ENCODE results near the gene ZCCHC2.

ZCCHC2 gene

DNA sequence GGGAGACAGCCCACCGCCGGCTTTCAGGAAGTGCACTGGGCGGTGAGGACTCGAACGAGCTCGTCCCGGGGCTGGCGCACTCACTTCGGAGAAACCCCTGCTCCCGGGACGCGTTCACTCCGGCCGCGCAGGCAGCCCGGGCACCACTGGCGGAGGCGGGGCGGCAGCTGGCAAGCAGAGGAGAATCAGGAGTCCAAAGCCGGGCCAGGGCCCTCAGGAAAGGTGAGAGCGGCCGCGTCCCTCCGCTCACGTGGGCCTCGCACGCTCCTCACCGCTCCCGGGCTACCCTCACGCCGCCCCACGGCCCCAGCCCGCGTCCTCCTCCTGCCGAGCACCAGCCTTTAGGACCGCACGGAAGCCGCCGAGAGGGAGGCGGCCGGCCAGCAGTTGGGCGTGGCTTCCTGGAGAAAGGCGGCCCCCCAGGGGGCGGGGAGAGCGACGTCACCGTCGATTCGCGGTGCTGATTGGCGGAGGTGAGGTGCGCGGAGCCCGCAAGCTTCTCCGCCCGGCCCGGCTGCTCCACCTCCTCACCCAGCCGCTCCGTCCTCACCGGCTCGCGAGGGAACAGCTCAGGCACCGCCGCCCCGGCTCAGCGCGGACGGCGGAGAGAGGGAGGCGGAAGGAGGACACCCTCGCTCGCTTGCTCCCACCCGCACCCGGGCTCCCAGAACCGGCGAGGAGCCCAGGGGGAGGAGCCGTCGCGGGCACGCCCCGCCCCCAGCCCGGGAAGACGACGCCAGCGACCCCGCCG is at the start of gene ZCCHC2:
TSS of gene ZCCHC2 (plus strand) at position 522 of the 751 bp plus-strand sequence. CDS start 400 bp downstream, outside the sequence.
- DNase-seq (ENCODE audit: low spot score): peak; percentile 97

DNA sequence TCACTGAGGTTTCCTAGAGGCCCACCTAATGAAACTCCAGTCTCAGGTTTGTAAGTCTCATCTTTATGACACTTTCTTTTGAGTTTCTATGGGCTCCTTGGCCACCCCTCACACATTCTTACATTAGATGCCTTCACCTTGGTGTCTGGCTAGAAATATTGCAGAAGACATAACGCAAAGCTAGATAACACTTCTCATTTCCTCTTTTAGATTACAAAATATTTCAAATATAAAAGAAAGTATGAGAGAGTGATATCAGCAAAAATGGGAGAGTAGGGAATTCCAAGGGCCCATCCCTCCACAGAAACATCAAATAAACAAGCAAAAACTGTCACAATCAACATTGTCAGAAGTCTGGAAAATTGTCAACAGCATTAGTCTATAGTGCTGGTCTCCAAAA is 43.3 kb upstream of the ZCCHC2 start:
- no peak for DNase-seq (ENCODE audit: low spot score)

DNA sequence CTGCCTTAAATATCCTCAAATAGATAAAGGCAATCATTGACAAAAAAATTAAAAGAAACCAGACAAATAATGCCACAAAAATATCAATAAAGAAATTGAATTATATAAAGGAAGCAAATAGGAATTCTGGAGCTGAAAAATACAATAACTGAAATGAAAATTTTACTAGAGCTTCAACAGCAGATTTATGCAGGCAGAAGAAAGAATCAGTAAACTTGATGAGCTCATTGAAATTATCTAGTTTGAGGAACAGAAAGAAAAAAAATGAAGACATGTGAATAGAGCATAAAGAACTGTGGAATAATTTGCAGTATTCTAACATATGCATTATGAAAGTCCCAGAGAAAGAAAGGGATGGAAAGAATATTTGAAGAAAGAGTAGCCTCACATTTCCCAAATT is 41.9 kb upstream of the ZCCHC2 start:
- DNase-seq (ENCODE audit: low spot score): no peak

DNA sequence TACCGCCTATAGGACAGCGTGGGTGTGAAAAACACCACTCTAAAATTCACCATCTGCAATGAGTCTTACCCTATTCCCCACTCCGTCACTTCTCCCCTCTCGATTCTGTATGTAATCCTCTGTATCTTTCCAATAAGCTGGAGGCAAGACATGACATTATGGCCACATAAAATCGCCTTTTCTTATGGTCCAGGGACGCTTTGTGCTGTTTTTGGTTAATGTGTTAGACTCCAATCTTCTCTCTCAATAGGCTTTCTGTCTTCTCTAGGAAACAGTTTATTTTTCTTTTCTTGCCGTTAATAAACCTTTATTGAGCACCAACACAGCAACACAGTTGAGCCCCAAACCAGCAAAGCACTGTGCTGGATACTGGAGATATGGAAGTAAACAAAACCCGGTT is 37.9 kb upstream of the ZCCHC2 start:
- no peak for DNase-seq (ENCODE audit: low spot score)

DNA sequence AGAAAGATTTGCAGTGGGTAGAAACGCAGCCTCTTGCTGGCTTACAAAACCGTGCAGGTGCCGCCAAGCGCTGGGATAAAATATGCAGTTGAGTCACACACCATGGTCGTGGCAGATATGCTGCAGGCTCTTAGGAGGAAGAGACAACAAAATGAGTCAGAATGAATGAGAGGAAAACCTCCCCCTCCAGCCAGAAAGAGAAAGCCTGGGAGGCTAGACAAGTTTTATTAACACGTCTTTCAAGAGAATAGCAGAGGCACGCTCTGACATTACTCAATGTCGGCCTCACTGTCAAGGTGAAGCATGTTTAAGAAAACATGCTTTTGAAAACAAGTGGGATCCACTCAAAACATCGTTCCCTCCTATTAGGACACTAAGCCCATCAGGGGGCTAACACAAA is 37.1 kb upstream of the ZCCHC2 start:
- peak; percentile 89 for DNase-seq (ENCODE audit: low spot score)

DNA sequence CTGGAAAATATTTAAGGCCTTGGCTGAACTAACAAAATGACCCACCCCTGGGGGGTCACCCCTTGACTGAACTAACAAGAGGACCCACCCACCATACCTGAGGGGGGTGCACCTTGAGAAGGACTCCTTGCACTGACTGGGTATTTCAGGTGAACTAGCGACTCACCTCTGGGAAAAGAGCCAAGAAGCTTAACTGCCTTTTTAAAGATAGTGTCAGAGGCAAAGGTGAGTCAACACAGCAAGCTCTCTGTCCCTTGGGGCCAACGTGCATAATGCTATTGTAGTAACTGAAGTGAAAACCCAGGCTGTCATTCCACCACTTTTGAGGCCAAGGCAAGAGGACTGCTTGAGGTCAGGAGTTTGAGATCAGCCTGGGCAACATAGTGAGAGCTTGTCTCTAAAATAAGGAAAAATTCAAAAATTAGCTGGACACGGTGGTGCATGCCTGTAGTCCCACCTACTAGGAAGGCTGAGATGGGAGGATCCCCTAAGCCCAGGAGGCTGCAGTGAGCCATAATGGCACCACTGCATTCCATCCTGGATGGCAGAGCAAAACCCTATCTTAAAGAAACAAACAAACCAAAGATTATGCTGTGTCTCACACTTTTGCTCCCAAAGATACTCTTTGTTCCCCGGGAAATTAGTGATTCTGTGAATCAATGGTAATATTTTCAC is 36.4 kb upstream of the ZCCHC2 start:
- DNase-seq (ENCODE audit: low spot score): peak; percentile 91

DNA sequence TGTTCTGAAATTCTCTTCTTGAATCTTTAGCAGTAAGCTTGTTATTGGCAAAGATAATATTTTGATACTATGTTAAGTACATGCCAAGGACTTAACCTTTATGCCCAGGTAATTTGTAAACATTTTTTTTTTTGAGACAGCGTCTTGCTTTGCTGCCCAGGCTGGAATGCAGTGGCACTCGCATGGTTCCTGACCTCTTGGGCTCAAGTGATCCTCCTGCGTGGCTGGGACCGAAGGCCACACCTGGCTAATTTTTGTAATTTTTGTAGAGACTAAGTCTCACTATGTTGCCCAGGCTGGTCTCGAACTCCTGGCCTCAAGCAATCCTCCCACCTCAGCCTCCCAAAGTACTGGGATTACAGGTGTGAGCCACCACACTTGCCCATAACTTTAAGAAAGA is 35.7 kb upstream of the ZCCHC2 start:
- no peak for DNase-seq (ENCODE audit: low spot score)

DNA sequence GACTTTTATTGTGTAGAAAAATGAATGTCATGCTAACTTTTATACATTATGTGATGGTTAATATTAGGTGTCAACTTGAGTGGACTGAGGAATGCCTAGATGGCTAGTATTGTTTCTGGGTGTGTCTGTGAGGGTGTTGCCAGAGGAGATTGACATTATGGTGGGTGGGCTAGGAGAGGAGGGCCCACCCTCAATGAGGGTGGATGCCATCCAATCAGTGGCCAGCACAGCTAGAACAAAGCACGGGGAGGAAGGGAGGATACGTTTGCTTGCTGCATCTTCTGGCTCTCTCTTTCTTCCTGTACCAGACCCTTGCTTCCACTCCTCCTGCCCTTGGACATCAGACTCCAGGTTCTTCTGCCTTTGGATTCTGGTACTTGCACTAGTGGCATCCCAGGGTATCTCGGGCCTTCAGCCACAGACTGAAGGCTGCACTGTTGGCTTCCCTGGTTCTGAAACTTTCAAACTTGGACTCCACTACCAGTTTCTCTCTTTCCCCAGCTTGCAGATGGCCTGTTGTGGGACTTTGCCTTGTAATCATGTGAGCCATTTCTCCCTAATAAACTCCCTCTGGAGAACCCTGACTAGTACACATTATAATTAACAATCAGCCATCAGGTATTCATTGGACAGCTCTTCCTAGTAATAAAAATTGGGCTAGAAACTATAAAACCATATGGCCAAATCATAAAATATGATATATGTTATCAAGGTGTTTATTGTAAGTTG is 31.7 kb upstream of the ZCCHC2 start:
- DNase-seq (ENCODE audit: low spot score): no peak

DNA sequence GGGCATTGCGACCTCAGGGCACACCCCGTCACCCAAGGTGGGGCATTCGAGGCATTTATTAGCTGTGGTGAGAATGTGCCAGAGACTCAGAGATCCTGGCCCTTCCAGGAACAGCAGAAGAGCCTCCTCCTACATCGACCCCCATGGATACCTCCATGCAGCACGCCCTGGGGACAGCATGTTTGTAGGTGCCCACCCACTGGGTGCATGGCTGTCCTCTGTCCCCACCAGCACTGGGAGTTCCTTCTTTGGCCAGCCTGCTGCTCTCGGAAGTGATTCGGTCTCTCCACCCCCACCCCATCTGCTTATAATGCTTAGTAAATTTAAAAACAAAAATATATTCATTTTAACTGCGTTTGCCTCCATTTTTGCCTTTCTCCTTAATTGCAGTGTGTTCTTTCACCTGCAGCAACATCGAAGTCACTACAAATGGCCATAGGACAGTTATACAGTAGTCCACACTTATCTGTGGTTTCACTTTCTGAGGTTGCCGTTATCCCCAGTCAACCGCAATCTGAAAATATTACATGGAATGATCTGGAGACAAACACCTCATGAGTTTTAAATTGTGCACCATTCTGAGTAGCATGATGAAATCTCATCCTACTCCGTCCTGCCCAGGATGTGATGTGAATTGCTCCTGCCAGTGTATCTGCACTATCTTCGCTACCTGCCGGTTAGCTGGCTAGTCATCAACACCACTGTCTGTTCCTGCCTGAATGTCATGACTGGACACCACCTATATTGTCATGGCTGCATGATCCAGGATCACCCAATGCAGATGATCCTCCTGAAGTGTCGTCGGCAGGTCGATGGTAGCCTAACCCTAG is 29.6 kb upstream of the ZCCHC2 start:
- DNase-seq (ENCODE audit: low spot score): no peak

DNA sequence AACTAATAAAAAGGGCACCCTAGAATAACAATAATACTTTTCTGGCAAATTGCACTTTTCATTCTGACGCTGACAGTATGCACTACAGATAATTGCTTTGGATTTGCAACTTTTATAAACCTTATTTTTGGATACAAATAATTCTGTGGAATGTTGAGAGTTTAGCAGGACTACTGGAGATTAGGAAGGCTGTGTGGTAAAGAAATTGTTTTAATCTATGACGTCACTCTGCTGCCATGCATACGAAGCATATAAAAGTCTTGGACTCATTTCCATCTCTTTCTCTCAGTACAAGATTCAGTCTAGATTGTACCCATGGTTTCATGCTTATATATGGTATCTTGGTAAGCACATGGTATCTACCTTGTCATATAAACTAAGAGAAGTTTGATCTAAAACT is 28.1 kb upstream of the ZCCHC2 start:
- DNase-seq (ENCODE audit: low spot score): no peak

DNA sequence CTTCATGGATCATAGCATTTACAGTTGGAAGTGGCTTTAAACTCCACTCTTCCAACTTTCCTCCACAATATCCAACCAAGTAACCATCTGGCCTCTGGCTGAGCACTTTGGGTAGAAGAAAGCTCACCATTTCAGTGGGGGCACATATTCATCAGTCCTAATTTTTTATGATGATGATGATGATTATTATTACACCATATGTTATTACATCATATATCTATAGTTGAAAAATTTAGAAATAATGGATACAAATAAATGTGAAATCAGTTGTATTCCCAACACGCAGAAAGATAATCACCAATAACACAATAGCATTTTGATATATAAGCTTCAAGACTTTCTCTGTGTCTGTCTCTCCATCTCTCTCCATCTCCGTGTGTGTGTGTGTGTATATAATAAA is 26.6 kb upstream of the ZCCHC2 start:
- DNase-seq (ENCODE audit: low spot score): no peak

DNA sequence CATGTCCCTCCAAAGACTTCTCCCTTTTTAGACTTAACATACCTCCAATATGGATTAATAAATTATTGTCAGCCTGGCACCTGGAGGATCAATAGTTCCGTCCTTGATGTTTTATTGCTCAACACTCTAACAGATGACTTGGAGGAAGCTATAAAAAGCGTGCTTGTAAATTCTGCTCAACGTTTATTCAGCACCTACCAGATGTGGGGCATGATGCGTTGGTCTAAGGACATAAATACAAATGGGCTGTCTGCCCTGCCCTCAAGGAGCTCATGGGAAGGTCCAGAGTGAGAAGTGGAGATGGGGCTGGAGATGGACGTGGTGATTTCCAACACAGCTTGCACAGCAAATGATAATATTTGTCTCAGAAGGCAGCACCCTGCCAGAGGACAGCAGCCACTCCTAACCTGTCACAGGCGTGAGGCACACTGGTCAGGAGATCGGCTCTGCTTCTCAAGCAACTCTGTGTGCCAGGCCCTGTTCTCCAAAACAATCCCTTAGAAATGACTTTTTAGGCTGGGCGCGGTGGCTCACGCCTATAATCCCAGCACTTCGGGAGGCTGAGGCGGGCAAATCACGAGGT is 25.5 kb upstream of the ZCCHC2 start:
- no peak for DNase-seq (ENCODE audit: low spot score)

DNA sequence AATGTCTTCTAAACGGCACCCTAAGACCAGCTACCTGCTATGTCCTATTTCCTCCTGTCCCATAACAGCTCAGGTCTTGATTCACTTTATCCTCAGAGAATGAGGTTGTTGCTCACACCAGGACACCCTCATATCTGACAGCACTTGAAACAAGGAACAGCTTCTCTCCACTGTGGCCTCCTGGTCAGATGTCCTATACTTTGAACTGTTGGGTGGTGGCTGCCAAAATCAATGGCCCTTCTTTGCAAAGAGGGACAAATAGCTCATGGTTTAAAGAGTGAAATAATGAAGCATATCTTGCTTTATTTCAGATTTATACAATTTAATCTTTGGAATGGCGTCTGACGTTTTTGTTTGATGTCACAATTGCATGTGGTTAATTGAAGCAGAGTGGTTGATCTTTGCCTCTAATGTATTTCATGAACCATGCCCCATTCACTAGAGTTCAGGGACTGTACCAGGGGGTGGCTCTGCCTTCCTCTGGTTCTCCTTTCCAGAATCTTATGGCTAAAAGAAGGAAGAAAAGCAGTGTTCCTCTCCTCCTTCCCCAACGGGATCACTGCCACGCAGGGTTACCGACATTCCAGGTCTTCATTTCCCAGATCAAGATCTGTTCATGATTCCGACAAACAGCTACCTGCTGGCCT is 24.1 kb upstream of the ZCCHC2 start:
- DNase-seq (ENCODE audit: low spot score): no peak

DNA sequence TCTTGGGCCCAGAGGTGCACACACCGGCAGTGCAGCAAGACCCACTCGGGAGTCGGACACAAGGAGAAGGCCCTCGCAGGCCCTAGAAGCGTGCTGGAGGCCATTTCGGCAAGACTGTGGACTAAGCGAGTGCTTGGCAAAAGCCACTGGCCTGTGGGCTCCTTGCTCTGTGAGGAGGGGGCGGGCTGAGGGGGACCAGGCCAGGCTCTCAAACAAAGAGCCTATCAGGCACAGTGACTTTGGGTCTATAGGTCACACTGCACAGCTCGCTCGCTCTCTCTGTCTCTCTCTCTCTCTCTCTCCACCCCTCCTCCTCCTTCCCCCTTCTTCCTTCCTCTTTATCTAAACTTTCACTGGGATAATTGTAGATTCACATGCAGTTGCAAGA is 23.6 kb upstream of the ZCCHC2 start:
- DNase-seq (ENCODE audit: low spot score): no peak

DNA sequence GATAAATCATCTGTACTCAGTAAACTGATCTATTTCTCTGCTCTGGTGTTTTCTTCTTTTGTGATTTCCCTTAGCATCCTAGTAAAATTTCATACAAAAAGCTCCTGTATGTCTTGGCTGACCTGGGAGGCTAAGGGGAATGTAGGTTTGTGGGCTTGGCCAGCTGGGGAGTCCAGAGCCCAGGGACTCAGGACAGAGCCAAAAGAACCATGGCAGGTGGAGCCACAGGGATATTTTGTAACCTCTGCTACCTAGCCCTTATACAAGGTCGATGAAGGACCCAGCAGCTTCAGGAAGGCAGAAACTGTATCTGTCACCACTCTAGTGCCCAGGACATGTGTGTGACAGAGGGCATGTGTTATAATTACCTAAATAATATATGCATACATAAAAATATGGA is 22.7 kb upstream of the ZCCHC2 start:
- no peak for DNase-seq (ENCODE audit: low spot score)

DNA sequence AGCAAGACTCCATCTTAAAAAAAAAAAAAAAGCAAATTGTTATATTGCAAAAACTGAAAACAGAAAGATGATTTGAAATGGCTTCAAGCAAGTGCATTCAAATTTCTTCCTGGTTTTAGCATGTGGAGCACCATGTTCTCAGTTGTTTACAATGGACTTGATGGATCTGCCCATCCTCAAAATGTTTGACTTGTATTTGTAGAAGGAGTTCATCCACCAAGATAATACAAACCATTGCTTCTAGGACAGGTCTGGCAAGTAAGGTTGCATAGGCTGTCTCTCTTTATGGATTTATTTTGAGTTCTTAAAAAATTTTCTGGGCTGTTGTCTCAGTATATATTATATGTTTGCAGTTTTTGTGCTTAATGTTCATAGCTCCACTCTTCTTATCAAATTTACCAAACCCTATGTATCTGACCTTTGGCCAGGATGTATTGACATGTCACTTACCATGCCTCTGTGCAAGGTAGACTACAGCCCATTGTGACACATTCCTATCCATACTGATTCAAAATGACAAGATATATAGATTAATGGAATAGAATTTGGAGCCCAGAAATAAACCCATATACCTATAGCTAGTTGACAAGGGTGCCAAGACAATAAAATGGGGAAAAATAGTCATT is 21.7 kb upstream of the ZCCHC2 start:
- DNase-seq (ENCODE audit: low spot score): no peak

DNA sequence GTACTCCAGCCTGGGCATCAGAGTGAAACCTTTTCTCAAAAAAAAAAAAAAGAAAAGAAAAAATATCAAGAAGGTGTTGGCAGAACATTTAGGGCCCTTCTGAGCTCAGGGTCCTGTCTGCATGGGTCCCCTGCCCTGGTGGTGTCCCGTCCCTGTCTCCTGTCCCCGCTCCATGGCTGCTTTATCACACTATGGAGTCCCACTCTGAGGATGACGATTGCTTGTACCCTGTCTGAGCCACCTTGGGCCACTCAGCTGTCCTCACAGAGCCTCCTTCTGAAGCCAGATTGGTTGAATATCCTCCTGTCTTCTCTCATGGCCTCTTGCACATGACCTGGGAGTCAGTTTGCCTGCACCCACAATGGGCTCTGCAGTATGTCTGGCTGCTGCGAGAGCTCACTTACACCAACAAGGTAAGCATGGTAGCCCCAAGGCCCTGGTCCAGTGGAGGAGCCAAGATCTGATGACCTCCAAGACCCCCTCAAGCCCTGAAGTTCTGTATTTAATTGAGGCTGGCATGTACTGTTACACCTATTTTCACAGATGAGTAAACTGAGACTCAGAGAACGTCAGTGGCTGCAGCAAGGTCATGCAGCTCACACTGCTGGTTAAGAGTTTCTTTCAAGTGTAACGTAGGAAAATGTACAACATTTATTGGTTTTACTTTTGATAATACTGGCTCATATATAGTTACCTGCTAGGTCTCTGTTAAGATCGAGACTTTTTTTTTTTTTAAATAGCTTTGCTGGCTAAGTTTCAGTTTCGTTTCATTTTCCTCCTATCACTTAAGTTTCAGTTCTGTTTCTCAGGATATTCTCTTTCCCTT is 16.9 kb upstream of the ZCCHC2 start:
- DNase-seq (ENCODE audit: low spot score): no peak

DNA sequence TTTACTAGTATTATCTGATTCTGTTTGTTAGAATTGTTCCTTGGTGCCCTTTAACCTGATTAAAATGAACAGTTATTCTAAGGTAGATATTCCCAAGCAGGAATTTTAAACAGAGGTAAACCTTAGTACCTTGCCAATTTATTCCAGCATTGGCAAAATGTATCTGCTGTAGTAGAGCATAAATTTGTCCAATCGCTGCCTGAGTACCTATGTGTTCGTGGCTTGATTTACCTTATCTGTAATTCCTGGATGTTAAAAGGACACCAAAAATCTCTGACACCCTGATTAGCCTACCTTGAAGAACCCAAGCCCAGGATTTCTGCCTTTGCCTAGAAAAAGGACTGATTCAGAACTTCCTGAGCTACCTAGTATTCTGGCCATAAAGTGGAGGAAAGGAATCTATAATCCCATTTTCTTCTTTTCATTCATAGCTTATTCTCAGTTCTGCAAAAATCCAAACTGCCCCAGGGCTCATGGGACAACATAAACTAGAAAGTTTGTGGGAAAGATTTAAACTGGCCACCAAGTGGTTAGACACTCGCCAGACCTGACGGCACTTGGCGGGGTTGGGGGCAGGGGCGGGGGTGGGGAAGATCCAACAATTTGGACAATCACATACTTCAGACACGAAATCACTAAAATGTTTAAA is 16.2 kb upstream of the ZCCHC2 start:
- DNase-seq (ENCODE audit: low spot score): no peak

DNA sequence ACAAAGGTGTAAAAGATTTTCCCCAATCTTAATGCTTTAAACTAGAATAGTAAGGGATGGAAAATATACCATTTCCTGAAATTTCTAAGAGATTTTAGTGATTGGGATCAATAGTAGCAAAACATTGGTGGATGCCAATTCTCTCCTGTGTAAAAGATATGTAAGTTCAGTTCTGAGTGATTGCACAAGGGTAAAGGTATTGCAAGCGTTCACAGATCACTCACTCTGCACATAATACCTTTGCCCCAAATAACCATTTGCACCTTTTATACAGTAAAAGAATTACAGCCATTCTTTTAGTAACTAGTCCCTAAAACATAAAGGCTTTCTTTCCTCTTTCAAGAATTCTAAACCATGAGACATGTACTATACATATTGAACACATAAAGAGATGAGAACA is 13.0 kb upstream of the ZCCHC2 start:
- DNase-seq (ENCODE audit: low spot score): no peak

DNA sequence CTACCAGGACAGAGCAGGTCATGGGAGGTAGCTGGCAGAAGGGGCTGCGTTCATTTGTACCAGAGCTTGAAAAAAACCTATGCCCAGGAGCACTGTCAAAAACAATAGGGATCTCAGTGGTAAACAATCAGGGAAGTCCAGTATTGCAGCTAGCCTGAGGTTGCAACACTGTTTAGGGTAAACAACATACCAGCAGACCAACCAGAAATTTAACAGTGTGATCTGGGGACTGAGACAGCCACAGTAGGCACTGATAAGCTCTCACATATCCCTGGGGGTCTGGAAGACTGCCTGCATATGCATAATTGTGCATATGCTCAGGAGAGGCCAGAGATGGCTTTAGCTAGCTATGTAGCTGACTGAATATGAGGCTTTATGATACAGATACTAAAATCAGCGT is 12.0 kb upstream of the ZCCHC2 start:
- no peak for DNase-seq (ENCODE audit: low spot score)

All from kidney capillary endothelial cell (primary cell).